ENCODE measurements around the gene ESRP2.

DNA sequence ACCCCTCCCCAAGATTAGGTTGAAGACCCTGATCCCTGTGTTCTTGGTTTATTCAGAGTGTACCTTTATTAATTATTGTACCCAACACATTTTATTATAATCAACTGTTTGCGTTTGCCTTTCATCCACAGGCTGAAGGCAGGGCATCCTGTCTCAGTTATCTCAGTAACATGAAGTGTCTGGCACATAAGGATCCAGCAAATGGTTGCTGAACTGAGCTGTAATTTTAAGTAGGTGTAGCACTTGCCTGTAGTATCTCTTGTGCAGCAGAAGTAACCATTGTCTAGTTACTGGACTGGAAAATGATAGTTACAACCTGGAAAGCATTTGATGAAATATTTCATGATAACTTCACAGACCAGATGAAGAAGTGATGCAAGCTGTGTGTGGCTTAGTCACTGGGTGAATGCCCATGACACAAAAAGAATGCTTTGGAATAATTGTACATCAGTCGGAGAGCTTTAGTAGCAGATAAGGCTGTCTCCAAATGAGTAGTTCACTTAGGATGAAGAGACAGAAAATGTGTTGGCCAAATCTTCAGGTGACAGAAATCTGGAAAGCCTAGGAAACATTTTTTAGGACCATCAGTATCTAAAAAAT lies 56.6 kb downstream of the ESRP2 start:
- TF ChIP-seq, protein P1, sequence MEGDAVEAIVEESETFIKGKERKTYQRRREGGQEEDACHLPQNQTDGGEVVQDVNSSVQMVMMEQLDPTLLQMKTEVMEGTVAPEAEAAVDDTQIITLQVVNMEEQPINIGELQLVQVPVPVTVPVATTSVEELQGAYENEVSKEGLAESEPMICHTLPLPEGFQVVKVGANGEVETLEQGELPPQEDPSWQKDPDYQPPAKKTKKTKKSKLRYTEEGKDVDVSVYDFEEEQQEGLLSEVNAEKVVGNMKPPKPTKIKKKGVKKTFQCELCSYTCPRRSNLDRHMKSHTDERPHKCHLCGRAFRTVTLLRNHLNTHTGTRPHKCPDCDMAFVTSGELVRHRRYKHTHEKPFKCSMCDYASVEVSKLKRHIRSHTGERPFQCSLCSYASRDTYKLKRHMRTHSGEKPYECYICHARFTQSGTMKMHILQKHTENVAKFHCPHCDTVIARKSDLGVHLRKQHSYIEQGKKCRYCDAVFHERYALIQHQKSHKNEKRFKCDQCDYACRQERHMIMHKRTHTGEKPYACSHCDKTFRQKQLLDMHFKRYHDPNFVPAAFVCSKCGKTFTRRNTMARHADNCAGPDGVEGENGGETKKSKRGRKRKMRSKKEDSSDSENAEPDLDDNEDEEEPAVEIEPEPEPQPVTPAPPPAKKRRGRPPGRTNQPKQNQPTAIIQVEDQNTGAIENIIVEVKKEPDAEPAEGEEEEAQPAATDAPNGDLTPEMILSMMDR (IDR thresholded peaks at IDR 0.05 in 8 of 11, conservative IDR thresholded peaks at IDR 0.05 in 3 of 11) = no peak
- TF ChIP-seq POLR2AphosphoS5 (IDR thresholded peaks at IDR 0.05) = no peak
- no peak for TF ChIP-seq POLR2A (IDR thresholded peaks at IDR 0.05)

Data from spleen (tissue), 7 donors.